GM19099 (cell line): ENCODE results near the gene HJV.

Experiments
- POLR2A ChIP-seq: IDR thresholded peaks from 3 replicates; pipeline ENCODE4 v1.6.1; 2011; ENCODE audit warnings: low read depth; ENCODE audit not compliant: insufficient read length; ENCODE audit errors: extremely low read depth

HJV gene

GRCh38 chr1:145983960-145984830, 37.3 kb downstream of the HJV start:
- TF ChIP-seq POLR2A: no peak

- TF ChIP-seq POLR2A: no peak
These were observed 38.3 kb downstream of the HJV start for GRCh38 chr1:145983206-145983675.

DNA sequence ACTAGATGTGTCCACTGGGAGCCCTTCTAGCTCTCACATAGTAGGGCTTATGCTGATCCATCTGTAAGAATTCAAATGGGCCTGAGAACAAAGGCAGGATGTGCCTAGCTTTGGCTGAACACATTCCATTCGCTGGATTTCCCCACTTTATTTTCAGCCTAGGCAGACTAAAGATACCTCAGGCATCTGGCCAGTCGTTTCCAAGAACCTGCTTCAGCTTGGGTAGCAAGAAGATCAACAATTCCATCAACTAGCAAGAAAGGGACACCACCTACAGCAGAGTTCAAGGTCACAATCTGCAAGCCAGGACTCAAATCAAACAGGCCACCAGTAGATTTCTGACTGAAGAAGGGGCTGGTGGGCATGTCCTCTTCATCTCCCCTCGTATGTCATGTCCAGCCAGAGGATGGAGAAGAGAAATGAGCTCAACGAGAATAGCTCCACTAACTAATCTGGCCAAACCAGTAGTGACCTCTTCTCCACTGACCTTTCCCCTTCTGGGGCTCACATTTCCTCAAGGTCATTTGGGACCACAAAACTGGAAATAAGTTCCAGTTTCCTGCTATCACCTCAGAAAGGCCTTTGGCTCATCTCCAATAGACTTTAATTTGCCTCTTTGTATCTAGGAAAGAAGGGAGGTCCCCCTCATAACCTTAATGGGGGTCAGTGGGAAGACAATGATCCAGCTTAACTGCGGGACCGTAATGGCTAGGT, 39.4 kb downstream of the HJV start:
- TF ChIP-seq POLR2A: no peak

DNA sequence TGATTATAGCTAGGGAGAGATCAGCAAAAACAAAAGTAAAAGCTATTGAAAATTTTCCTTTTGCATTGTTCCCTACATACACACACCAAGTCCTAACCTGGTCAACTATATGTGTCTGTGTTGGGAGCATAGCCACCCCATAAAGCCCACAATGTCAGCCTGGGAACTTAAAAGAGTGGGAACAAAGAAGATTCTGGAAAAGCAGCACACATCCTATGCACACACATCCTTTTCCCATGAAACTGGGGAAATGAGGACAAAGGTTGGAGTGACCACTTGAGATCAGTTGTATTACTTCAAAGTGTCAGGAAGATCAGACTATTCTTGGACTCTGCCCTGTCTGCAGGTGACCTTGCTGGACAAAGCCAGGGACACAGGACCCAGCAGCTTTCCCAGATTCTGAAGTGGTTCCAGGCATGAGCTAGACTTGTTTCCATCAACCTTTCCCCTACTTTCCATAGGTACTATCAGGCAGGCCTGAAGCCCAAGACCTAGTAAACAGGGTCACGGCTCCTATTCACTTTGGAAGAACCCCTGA, 41.0 kb downstream of the HJV start:
- TF ChIP-seq POLR2A: no peak

GRCh38 chr1:145979746-145980456, 41.6 kb downstream of the HJV start:
- no peak for TF ChIP-seq POLR2A

GRCh38 chr1:145978854-145979745, 42.4 kb downstream of the HJV start:
- TF ChIP-seq POLR2A: no peak

- TF ChIP-seq POLR2A: no peak
These were observed 43.1 kb downstream of the HJV start for GRCh38 chr1:145978471-145978853.

GRCh38 chr1:145977486-145978470, 43.8 kb downstream of the HJV start:
- TF ChIP-seq POLR2A: no peak

GRCh38 chr1:145977016-145977415, 44.5 kb downstream of the HJV start:
- TF ChIP-seq POLR2A: no peak

- no peak for TF ChIP-seq POLR2A
These were observed 46.3 kb downstream of the HJV start for GRCh38 chr1:145975216-145975615.

GRCh38 chr1:145974721-145975120, 46.8 kb downstream of the HJV start:
- TF ChIP-seq POLR2A: no peak

- TF ChIP-seq POLR2A: no peak
These were observed 49.0 kb downstream of the HJV start for GRCh38 chr1:145972580-145972979.
